HG03565 (cell line): ENCODE measurements around the gene ADPRHL1.

ENCODE experiments used
- ATAC-seq: cut with Tn5 transposase; IDR thresholded peaks from one replicate; pipeline ENCODE4 v1.9.1; 2021; ENCODE audit warnings: mild to moderate bottlenecking, moderate library complexity; ENCODE audit not compliant: unreplicated experiment

ADPRHL1 gene

GRCh38 chr13:113420232-113420631, 33.1 kb downstream of the ADPRHL1 start:
- no peak for ATAC-seq

- no peak for ATAC-seq
Observed at GRCh38 chr13:113419531-113420193, 33.6 kb downstream of the ADPRHL1 start.

GRCh38 chr13:113418722-113419049, 34.6 kb downstream of the ADPRHL1 start:
- ATAC-seq = no peak

- no peak for ATAC-seq
Observed at GRCh38 chr13:113417836-113418721, 35.2 kb downstream of the ADPRHL1 start.

GRCh38 chr13:113417008-113417751, 36.1 kb downstream of the ADPRHL1 start:
- ATAC-seq = no peak

GRCh38 chr13:113415825-113416224, 37.5 kb downstream of the ADPRHL1 start:
- no peak for ATAC-seq

- no peak for ATAC-seq
Observed at GRCh38 chr13:113415032-113415431, 38.3 kb downstream of the ADPRHL1 start.

- no peak for ATAC-seq
Observed at GRCh38 chr13:113414335-113414734, 39.0 kb downstream of the ADPRHL1 start.

GRCh38 chr13:113413898-113414282, 39.4 kb downstream of the ADPRHL1 start:
- no peak for ATAC-seq

- ATAC-seq = no peak
Observed at GRCh38 chr13:113413178-113413897, 40.0 kb downstream of the ADPRHL1 start.

- no peak for ATAC-seq
Observed at GRCh38 chr13:113412440-113412839, 40.8 kb downstream of the ADPRHL1 start.

- no peak for ATAC-seq
Observed at GRCh38 chr13:113411216-113412023, 41.9 kb downstream of the ADPRHL1 start.

GRCh38 chr13:113410472-113411201, 42.7 kb downstream of the ADPRHL1 start:
- ATAC-seq = no peak

- no peak for ATAC-seq
Observed at GRCh38 chr13:113408562-113408961, 44.7 kb downstream of the ADPRHL1 start.

- ATAC-seq = no peak
Observed at GRCh38 chr13:113407531-113408393, 45.5 kb downstream of the ADPRHL1 start.

- ATAC-seq = no peak
Observed at GRCh38 chr13:113407103-113407530, 46.2 kb downstream of the ADPRHL1 start.

- ATAC-seq = no peak
Observed at GRCh38 chr13:113406321-113407102, 46.8 kb downstream of the ADPRHL1 start.
